ENCODE data around the gene FEM1A. TPM values are rescaled to one million over a fixed set of nuclear protein-coding genes. Genes with fewer than 3 reads are reported as not detected.
A peak's percentile ranks its signal among the peaks of the same experiment; 100 is the strongest.
"Not testable (repeated sequence)": the region's sequence is repeated elsewhere in the genome, so short reads cannot be mapped to it uniquely, and the experiment has no call there.

FEM1A gene
- 11.1 to 12.3 TPM (median 11.4 TPM) in 3 replicates for total RNA-seq
- long read RNA-seq, full-length matches to known transcripts, result 65 of 65 reads
- long read RNA-seq, partial matches to known transcripts, result 0 of 65 reads
- long read RNA-seq, other reads (novel, unspliced or antisense), result 0 of 65 reads

- peak within 1 kb of the TSS; percentile 70 for H3K4me3 Mint-ChIP-seq (ENCODE audit: unreplicated experiment)
- peak; percentile 99 for TF ChIP-seq CTCF (IDR thresholded peaks at IDR 0.05)
Measured at GRCh38 chr19:4791183-4792018, at the start of gene FEM1A. Gene FEM1A, plus strand, starts transcription at chr19:4791734. Its CDS starts 121 bp downstream, at chr19:4791855.

GRCh38 chr19:4742723-4743646 is 48.5 kb upstream of the FEM1A start:
- H3K4me1 Mint-ChIP-seq (ENCODE audit: low read depth), result peaks cover 35% of the 10 kb centered on the region
- H3K4me3 Mint-ChIP-seq (ENCODE audit: unreplicated experiment), result no peak overlapping the region
- no peaks in the 10 kb centered on the region for H3K9me3 Mint-ChIP-seq (ENCODE audit: low read depth)
- peak overlapping the region; percentile 72 for H3K27ac Mint-ChIP-seq (ENCODE audit: unreplicated experiment)
- no peak for DNase-seq (ENCODE audit: low spot score)
- H3K36me3 Mint-ChIP-seq (ENCODE audit: low read depth), result no peaks in the 10 kb centered on the region
- H3K27me3 Mint-ChIP-seq (ENCODE audit: low read depth), result peaks cover 9% of the 10 kb centered on the region
- TF ChIP-seq CTCF (IDR thresholded peaks at IDR 0.05), result no peak

More at GRCh38 chr19:4791183-4792018, at the start of gene FEM1A:
- peaks cover 21% of the 10 kb centered on the region for H3K4me1 Mint-ChIP-seq (ENCODE audit: low read depth)
- no peaks in the 10 kb centered on the region for H3K9me3 Mint-ChIP-seq (ENCODE audit: low read depth)
- H3K27me3 Mint-ChIP-seq (ENCODE audit: low read depth), result no peaks in the 10 kb centered on the region
- H3K36me3 Mint-ChIP-seq (ENCODE audit: low read depth), result peaks cover 2% of the 10 kb centered on the region
- H3K27ac Mint-ChIP-seq (ENCODE audit: unreplicated experiment), result peak within 1 kb of the TSS; percentile 91
- DNase-seq (ENCODE audit: low spot score), result peak; percentile 99

GRCh38 chr19:4744451-4745174 is 46.9 kb upstream of the FEM1A start:
- peaks cover 3% of the 10 kb centered on the region for H3K9me3 Mint-ChIP-seq (ENCODE audit: low read depth)
- no peak overlapping the region for H3K4me3 Mint-ChIP-seq (ENCODE audit: unreplicated experiment)
- peaks cover 43% of the 10 kb centered on the region for H3K4me1 Mint-ChIP-seq (ENCODE audit: low read depth)
- TF ChIP-seq CTCF (IDR thresholded peaks at IDR 0.05), result no peak
- peaks cover 14% of the 10 kb centered on the region for H3K27me3 Mint-ChIP-seq (ENCODE audit: low read depth)
- DNase-seq (ENCODE audit: low spot score), result no peak
- H3K27ac Mint-ChIP-seq (ENCODE audit: unreplicated experiment), result peak overlapping the region; percentile 82
- H3K36me3 Mint-ChIP-seq (ENCODE audit: low read depth), result no peaks in the 10 kb centered on the region

- not testable (repeated sequence) for H3K9me3 Mint-ChIP-seq (ENCODE audit: low read depth); DNase-seq (ENCODE audit: low spot score); H3K36me3 Mint-ChIP-seq (ENCODE audit: low read depth); H3K4me3 Mint-ChIP-seq (ENCODE audit: unreplicated experiment)
- H3K4me1 Mint-ChIP-seq (ENCODE audit: low read depth), result peaks cover 43% of the 10 kb centered on the region
- H3K27ac Mint-ChIP-seq (ENCODE audit: unreplicated experiment), result peak overlapping the region; percentile 82
- H3K27me3 Mint-ChIP-seq (ENCODE audit: low read depth), result peaks cover 14% of the 10 kb centered on the region
Measured at GRCh38 chr19:4745175-4745574, 46.4 kb upstream of the FEM1A start.

GRCh38 chr19:4745986-4746385 is 45.5 kb upstream of the FEM1A start:
- Mint-ChIP-seq H3K4me3 (ENCODE audit: unreplicated experiment) (no peak overlapping the region), H3K4me1 (ENCODE audit: low read depth) (peaks cover 43% of the 10 kb centered on the region), H3K27ac (ENCODE audit: unreplicated experiment) (peak overlapping the region; percentile 41), H3K27me3 (ENCODE audit: low read depth) (peaks cover 14% of the 10 kb centered on the region), H3K36me3 (ENCODE audit: low read depth) (no peaks in the 10 kb centered on the region), H3K9me3 (ENCODE audit: low read depth) (peaks cover 3% of the 10 kb centered on the region)
- no peak for DNase-seq (ENCODE audit: low spot score)
- no peak for TF ChIP-seq CTCF (IDR thresholded peaks at IDR 0.05)

All from chondrocyte (in vitro differentiated cells).